OCI-LY1 (cell line): Measurements from ENCODE around the gene CCDC7.

ENCODE experiments used
- H2AFZ ChIP-seq: fragments of 200-600 bp; sonication (generic), shearing (Covaris generic); 2 replicates; pipeline ENCODE4 v1.6.0; 2014; ENCODE audit warnings: antibody characterized with exemption, mild to moderate bottlenecking, low read length
- H3F3A ChIP-seq: fragments of 200-600 bp; sonication (generic), shearing (Covaris generic); 2 replicates; pipeline ENCODE4 v1.6.0; 2014; ENCODE audit warnings: mild to moderate bottlenecking, antibody characterized with exemption, low read length, moderate library complexity; ENCODE audit not compliant: insufficient read depth
- H3K27ac ChIP-seq: fragments of 200-600 bp; sonication (generic); 2 replicates; pipeline ENCODE4 v1.5.1; 2014; ENCODE audit warnings: low read length, mixed run types, mild to moderate bottlenecking, low read depth; ENCODE audit not compliant: poor library complexity, severe bottlenecking
- H3K27me3 ChIP-seq: fragments of 200-600 bp; sonication (generic); 2 replicates; pipeline ENCODE4 v1.6.0; 2014; ENCODE audit warnings: antibody characterized with exemption, mild to moderate bottlenecking, low read length, moderate library complexity; ENCODE audit not compliant: insufficient read depth
- H3K36me3 ChIP-seq: fragments of 200-600 bp; sonication (generic); 2 replicates; pipeline ENCODE4 v1.6.1; 2014; ENCODE audit warnings: mild to moderate bottlenecking, antibody characterized with exemption, low read length, moderate library complexity, mixed read lengths; ENCODE audit not compliant: insufficient read depth
- H3K4me1 ChIP-seq: fragments of 200-600 bp; sonication (generic); 2 replicates; pipeline ENCODE4 v1.5.1; 2014; ENCODE audit warnings: mild to moderate bottlenecking, low read length, moderate library complexity; ENCODE audit not compliant: insufficient read depth, severe bottlenecking
- H3K4me2 ChIP-seq: fragments of 200-600 bp; sonication (generic), shearing (Covaris generic); 2 replicates; pipeline ENCODE4 v1.6.1; 2014; ENCODE audit warnings: low read length
- H3K4me3 ChIP-seq: fragments of 200-600 bp; sonication (generic); 2 replicates; pipeline ENCODE4 v1.5.1; 2014; ENCODE audit warnings: low read length, low read depth, mild to moderate bottlenecking, mixed read lengths; ENCODE audit not compliant: poor library complexity, severe bottlenecking
- H3K79me2 ChIP-seq: fragments of 200-600 bp; shearing (Covaris generic); 2 replicates; pipeline ENCODE4 v1.6.1; 2016; ENCODE audit warnings: mixed run types, low read length, mixed read lengths; ENCODE audit not compliant: insufficient read depth
- H3K9ac ChIP-seq: fragments of 200-600 bp; sonication (generic), shearing (Covaris generic); 2 replicates; pipeline ENCODE4 v1.6.1; 2014; ENCODE audit warnings: mild to moderate bottlenecking, low read length, mixed read lengths
- H3K9me2 ChIP-seq: fragments of 200-600 bp; sonication (generic), shearing (Covaris generic); 2 replicates; pipeline ENCODE4 v1.6.1; 2014; ENCODE audit warnings: low read depth, mild to moderate bottlenecking, low read length, mixed read lengths
- H3K9me3 ChIP-seq: fragments of 200-600 bp; shearing (Covaris generic); 2 replicates; pipeline ENCODE4 v1.6.1; 2014; ENCODE audit warnings: low read length, mixed read lengths
- H4K20me1 ChIP-seq: fragments of 200-600 bp; sonication (generic), shearing (Covaris generic); 2 replicates; pipeline ENCODE4 v1.6.0; 2016; ENCODE audit warnings: mild to moderate bottlenecking, low read length; ENCODE audit not compliant: insufficient read depth
- EZH2 ChIP-seq: fragments of 200-600 bp; sonication (generic), shearing (Covaris generic); IDR thresholded peaks from 2 replicates; pipeline ENCODE4 v1.8.0; 2017; ENCODE audit warnings: borderline replicate concordance, mixed run types, mild to moderate bottlenecking, antibody characterized with exemption, low read length, moderate library complexity, mixed read lengths
- TF ChIP-seq, protein P1 (sequence below): fragments of 200-600 bp; sonication (generic), shearing (Covaris generic); IDR thresholded peaks from 2 replicates; pipeline ENCODE4 v1.5.1; 2017; ENCODE audit warnings: mild to moderate bottlenecking, antibody characterized with exemption, low read length, moderate library complexity, mixed read lengths

Gene CCDC7

DNA sequence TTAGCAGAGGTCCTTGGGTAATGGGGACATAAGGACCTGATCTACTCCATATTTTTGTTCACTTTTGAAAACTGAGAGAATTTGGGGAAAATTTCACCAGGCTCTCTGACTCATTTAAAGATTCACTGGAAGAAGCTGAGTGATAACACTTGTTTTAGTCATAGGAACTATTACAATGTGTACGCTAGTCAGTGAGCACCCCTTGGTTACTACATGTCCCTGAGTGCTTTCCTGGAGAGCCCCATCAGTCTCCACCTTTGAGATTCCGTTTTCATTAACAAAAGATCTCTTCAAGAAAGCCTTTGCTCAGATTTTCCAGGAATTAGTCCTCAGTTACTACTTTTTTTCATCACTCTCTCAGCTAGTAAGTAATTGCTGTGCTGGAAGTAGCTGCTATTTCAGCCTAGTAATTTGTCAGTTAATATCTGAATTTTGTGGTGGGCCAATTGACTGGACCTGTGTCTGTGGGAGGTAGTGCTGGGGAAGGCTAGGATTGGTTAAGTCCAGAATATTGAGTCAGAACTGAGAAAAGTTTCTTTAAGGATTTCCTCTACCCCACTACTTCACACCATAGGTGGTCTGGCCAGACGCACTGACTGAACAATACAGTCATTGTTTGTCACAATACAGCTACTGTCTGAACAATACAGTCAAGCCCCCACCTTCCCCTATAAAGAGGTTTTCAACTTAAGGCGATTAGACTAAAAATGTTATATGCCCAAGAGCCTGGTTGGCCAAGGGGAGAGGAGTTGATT, 235.0 kb downstream of the CCDC7 start:
- Histone ChIP-seq H3K9me2 (no peaks in the 10 kb centered on the region), H4K20me1 (no peaks in the 10 kb centered on the region), H3K4me3 (no peak overlapping the region), H3K4me2 (no peak overlapping the region), H2AFZ (no peak overlapping the region), H3K36me3 (no peaks in the 10 kb centered on the region), H3K9ac (no peak overlapping the region), H3K27me3 (no peaks in the 10 kb centered on the region), H3K4me1 (no peaks in the 10 kb centered on the region), H3K9me3 (no peaks in the 10 kb centered on the region), H3F3A (no peaks in the 10 kb centered on the region), H3K79me2 (no peaks in the 10 kb centered on the region), H3K27ac (no peak overlapping the region)
- TF ChIP-seq, protein P1, sequence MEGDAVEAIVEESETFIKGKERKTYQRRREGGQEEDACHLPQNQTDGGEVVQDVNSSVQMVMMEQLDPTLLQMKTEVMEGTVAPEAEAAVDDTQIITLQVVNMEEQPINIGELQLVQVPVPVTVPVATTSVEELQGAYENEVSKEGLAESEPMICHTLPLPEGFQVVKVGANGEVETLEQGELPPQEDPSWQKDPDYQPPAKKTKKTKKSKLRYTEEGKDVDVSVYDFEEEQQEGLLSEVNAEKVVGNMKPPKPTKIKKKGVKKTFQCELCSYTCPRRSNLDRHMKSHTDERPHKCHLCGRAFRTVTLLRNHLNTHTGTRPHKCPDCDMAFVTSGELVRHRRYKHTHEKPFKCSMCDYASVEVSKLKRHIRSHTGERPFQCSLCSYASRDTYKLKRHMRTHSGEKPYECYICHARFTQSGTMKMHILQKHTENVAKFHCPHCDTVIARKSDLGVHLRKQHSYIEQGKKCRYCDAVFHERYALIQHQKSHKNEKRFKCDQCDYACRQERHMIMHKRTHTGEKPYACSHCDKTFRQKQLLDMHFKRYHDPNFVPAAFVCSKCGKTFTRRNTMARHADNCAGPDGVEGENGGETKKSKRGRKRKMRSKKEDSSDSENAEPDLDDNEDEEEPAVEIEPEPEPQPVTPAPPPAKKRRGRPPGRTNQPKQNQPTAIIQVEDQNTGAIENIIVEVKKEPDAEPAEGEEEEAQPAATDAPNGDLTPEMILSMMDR = no peak
- TF ChIP-seq EZH2 = no peak

GRCh38 chr10:32684291-32684690, 238.4 kb downstream of the CCDC7 start:
- no peak overlapping the region for H3K9ac ChIP-seq

GRCh38 chr10:32687116-32687515, 241.2 kb downstream of the CCDC7 start:
- no peaks in the 10 kb centered on the region for H3K36me3 ChIP-seq
- no peaks in the 10 kb centered on the region for H3K9me2 ChIP-seq
- H3K4me3 ChIP-seq = no peak overlapping the region
- H3K9ac ChIP-seq = no peak overlapping the region
- H3K27ac ChIP-seq = no peak overlapping the region
- H3K9me3 ChIP-seq = no peaks in the 10 kb centered on the region
- H2AFZ ChIP-seq = no peak overlapping the region
- no peak overlapping the region for H3K4me2 ChIP-seq
- no peaks in the 10 kb centered on the region for H3K79me2 ChIP-seq
- H3K4me1 ChIP-seq = no peaks in the 10 kb centered on the region
- no peaks in the 10 kb centered on the region for H3K27me3 ChIP-seq
- H4K20me1 ChIP-seq = no peaks in the 10 kb centered on the region
- no peak for TF ChIP-seq EZH2
- TF ChIP-seq, protein P1 = no peak
- H3F3A ChIP-seq = no peaks in the 10 kb centered on the region

More at GRCh38 chr10:32684291-32684690, 238.4 kb downstream of the CCDC7 start:
- no peaks in the 10 kb centered on the region for H3K79me2 ChIP-seq
- no peak overlapping the region for H3K4me2 ChIP-seq
- no peaks in the 10 kb centered on the region for H3K36me3 ChIP-seq
- H3K27ac ChIP-seq = no peak overlapping the region
- TF ChIP-seq, protein P1 = no peak
- no peak for TF ChIP-seq EZH2
- H3K4me3 ChIP-seq = no peak overlapping the region
- H3K4me1 ChIP-seq = no peaks in the 10 kb centered on the region
- H3K27me3 ChIP-seq = no peaks in the 10 kb centered on the region
- H3F3A ChIP-seq = no peaks in the 10 kb centered on the region
- H2AFZ ChIP-seq = no peak overlapping the region
- no peaks in the 10 kb centered on the region for H4K20me1 ChIP-seq
- H3K9me2 ChIP-seq = no peaks in the 10 kb centered on the region
- no peaks in the 10 kb centered on the region for H3K9me3 ChIP-seq
